GM21423 (cell line): Measurements from ENCODE around the gene ATF1.
A peak's percentile ranks its signal among the peaks of the same experiment; 100 is the strongest.

Source experiments
- ATAC-seq: cut with Tn5 transposase; IDR thresholded peaks from one replicate; pipeline ENCODE4 v1.9.1; 2021; ENCODE audit warnings: mild to moderate bottlenecking, moderate library complexity; ENCODE audit not compliant: unreplicated experiment

Gene ATF1

DNA sequence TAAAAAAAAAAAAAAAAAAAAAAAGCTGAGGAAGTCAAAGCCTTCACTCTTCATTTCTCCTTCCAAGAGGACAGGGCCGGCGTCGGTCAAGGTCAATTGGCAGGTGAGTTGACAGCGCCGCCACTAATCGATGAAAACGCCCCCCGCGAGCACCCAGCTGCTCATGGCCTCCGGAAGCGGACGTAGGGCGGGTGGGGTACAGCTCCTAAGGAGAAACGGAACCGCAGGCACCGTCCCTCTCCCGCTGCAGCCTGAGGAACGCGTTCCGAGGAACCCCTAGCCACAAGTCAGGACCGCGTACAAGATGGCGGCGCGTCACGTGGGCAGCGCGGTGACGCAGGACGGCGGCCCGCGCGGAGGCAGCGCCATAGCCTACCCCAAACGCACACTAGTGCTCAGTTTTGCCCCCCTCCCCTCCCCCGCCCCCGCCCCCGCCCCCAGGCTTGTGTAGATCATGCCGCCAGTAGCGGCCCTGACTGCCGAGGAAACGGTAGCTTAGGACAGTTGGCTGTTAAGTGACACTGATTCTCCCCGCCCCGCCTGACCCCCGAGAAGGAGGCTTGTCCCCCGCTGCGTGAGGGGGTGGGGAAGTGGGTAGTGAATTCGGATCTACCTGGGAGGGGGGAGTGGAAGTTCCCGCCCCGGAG lies at the start of gene ATF1:
TSS of gene ATF1 (plus strand) at position 463 of the 647 bp plus-strand sequence. CDS start 16,045 bp downstream, outside the sequence.
- peak; percentile 79 for ATAC-seq

DNA sequence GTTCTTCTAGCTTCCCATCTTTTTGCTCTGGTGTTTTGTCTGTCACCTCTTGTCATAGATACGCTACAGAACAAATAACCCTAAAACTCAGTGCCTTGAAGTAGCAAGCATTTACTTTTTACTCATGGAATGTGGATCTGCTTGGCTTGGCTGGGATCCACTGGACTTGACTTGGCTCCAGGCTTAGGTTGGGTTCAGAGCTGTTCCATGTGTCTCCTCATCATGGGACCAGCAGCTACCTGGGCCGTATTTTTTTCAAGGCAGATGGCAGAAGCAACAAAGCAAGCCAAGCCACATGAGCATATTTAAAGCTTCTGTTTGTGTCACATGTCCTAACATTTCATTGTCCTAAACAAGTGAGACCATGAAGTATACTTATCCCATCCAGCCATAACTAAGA lies 48.7 kb upstream of the ATF1 start:
- no peak for ATAC-seq

DNA sequence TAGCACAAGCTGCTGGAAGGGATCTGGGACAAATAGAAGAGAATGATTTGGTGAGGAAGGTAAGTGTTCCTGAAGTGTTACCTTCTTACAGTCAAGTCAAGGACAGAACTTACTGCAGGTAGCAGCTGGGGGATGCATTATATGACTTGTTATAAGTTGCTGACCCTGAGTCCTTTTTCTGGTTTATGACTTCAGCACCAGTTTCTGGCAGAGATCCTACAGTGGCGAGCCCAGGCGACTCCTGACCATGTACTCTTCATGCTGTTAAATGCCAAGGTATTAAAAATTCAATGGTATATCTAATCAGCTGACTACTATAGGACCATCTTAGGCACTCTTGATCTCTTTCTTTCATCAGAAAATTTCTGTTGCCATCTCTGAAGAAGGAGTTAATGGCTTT lies 45.1 kb upstream of the ATF1 start:
- ATAC-seq, result no peak

DNA sequence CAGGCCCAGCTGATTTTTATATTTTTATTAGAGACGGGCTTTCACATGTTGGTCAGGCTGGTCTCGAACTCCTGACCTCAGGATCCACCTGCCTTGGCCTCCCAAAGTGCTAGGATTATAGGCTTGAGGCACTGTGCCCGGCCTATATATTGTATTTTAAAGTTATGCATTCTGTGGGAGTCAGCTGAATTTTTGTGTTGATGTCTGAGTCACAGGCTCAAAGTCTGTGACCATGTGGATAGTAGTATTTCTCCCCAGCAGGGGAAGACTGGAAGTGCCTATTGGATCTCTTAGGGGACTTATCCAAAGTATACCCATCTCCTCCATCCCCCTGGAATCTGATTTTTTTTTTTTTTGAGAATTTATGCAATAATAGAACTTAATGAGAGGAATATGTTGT lies 43.8 kb upstream of the ATF1 start:
- ATAC-seq, result no peak

DNA sequence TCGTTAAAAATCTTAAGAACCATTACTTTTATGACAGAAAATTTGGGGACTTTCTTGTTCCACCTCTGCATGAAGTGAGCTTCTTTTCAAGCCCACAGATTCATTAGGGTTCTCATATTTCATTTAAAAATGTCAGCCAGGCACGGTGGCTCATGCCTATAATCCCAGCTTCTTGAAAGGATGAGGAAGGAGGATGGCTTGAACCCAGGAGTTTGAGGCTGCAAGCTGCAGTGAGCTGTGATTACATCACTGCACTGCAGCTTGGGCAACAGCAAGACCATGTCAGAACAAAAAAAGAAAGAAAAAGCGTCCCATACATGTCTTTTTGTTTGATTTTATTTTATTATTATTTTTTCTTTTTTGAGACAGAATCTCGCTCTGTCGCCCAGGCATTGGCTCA lies 43.4 kb upstream of the ATF1 start:
- no peak for ATAC-seq

DNA sequence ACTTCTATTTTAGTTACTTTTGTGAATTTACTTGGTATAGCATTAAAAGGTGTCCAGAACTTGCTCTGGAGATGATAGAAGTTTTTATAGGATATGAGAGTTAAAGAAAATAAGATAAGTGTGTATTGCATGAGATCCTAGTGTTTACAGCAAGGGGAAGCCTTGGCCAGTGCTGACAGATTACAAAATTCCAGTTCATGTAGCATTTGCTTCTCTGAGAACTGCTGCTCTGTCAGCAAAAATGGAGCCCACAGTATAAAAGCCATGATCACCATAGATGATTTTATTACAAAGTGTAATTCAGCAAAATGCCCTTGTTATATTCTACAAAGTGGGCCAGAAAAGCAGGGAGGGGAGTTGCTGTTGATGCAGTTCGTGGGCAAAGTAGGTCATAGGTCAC lies 40.0 kb upstream of the ATF1 start:
- ATAC-seq, result no peak

DNA sequence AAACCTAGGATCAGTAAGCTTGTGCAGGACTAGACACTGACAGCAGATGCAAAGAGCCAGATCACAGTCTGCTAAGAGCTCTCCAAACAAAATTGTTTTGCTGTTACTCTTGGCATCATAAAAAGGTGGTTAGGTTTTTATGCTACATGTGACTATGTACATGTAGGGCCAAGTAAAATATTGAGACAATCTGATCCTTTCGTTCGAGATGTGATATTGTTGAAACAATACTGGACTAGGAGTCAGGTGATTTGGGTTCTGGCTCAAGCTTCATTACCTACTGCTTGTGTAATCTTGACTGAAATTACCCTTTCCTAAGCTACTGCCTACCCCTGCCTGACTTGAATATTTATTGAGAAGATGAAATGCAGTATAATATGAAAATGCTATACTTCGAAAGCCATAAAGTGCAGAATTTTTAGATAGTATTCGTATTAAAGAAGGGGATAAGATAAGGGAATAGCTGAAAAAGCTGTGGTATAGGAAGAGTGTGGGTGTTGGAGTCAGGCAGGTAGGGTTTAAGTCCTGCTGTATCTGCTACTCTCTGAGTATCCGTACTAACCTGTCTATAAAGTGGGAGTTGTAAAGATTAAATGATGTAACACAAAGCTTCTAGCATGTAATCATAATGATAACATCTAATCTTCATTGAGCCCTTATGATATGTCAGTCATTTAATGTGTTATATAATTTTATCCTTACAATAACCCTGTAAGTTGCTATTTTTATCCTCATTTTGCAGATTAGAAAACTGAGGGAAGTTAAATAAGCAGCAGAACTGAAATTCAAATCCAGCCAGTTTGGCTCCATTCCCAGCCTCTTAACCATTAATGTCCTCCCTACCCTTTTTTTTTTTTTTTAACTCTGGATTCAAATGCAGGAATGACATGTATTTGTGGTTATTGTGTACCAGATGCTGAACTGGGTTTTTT lies 38.6 kb upstream of the ATF1 start:
- ATAC-seq, result no peak

DNA sequence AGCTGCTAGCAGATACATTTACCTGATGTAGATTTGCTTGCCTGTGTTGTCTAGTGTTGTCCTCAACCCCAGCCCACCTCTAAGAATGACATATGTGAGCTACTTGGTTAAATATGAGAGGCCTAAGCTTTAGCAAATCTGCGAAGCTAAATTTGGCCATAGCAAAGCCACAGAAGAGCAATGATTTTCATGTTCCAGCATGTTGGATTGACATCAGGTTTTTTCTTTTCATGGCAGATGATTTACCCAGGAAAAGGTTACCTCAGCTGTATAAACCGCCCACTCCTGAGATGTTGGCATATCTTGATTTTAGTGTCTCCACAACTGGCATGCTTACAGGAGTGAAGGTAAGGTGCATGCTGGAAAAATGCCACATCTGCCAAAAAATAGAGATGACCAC lies 36.4 kb upstream of the ATF1 start:
- no peak for ATAC-seq

DNA sequence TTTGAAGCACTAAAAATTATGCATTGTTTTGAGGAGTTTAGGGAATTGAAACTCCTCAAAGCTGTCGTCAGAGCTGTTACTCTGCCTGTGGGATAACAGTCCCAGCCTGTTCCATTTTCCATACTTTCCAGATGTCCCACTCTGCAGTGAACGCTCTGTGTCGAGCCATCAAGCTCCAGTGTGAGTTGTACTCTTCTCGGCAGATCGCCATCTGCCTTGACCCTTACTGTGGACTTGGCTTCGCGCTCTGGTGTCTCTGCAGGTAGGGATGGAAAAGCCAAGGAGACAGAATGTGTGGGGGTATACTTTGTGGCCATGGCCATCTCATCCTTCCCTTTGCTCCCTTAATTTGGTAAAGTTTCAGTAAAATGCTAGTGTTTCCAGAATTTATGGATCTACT lies 35.5 kb upstream of the ATF1 start:
- no peak for ATAC-seq

DNA sequence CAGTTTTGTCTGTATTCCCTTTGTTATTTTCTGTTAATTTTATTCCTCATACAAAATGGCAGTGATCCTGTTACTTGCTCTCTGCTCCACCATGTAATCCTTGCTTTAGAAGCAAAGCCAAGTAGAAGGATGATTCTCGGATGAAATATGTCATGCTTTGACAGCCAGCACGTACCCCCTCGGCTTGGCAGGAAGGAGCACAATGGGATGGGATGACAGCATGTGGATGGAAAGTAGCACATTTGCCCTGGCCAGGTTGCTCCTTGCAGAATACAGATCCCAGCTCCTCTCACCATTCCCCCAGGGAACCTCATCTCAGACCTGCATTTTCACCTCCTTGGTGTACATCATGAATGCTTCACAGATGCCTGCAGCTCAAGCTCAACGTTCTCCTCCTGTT lies 35.1 kb upstream of the ATF1 start:
- no peak for ATAC-seq

DNA sequence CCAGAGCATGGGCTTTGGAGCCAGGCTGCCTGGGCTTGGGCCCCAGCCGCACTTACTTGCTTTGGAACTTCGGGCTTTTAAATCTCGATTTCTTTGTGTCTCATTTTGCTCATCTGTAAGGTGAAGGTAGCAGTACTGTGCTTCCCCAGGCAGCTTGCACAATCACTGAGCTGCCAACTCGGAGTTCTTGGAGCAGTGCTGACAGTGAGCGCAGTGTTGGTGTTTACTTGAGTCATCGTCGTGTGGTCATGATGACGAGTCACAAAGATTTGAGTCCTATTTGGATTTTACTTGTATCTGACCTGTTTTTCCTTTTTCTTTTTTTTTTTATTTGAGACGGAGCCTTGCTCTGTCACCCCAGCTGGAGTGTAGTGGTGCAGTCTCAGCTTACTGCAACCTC lies 31.3 kb upstream of the ATF1 start:
- ATAC-seq, result no peak

DNA sequence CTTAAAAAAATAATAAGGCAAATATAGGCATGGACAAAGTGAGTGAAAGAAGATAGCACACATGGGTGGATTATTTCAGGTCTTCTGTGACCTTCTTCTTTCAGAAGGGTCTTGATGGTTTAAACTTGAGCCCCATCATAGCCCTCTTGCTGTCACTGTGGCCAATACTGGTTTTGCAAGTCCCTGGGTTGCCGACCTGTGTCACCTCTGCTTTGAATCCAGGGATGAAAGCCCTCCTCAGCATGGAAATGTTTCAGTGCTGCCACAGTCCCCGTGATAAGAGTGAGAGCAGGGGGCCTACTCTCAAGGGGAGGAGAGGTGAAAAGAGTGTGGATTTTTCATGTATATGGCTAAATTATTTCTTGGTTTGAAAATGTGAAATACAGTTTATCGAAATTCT lies 30.2 kb upstream of the ATF1 start:
- no peak for ATAC-seq

DNA sequence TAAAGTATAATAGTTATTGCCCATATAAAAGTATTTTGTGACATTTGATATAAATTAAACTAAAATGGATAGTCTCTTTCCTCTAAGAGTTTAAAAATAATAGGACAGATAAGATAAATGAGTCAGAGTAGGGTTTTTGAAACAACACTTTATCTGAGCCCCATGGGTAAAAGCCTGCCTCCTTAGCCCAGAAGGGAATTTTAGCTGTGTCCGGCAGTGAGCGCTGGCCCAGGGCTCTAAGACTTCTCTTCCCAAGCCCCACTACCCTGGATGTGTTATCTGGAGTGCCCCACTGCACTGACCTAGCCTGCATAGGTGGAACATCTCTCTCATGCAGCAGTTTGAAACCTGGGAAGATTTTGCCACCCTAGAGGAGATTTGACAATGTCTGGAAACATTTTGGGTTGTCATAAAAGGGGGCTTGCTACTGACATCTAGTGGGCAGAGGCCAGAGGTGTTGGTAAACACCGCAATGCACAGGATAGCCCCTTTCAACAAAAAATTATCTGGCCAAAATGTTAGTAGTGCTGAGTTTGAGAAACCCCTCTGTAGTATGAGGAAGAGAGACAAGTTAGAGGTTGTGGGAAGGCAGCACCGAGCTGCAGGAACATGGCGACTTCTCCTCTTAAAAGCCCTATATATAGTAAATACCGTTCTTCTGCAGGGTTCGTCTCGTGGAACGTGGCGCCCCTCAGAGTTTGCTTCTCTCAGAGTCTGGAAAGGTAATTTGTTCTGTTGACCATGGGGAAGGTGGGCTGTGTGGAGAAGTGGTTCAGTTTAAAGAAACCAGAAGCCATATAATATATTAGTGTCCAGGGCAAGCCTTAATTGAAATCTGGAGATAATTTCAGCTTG lies 29.3 kb upstream of the ATF1 start:
- ATAC-seq, result no peak

DNA sequence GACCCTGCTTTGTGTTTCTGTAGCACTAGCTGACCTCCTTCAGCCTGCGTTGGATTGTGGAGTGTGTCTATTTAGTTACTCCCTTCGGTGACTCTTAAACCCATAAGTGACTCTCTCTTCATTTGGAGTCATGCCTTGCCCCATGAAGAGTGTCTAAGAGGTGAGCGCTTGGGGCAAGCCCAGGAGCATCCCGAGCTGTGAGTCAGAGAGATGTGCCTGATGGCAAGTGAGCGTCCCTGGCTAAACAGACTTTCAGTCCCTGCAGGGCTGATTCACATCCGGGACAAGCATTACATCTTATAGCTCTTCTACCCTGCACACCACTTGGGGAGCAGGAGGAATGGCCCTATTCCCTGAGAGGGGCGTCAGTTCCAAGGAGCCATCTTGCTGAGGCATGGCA lies 24.3 kb upstream of the ATF1 start:
- no peak for ATAC-seq

DNA sequence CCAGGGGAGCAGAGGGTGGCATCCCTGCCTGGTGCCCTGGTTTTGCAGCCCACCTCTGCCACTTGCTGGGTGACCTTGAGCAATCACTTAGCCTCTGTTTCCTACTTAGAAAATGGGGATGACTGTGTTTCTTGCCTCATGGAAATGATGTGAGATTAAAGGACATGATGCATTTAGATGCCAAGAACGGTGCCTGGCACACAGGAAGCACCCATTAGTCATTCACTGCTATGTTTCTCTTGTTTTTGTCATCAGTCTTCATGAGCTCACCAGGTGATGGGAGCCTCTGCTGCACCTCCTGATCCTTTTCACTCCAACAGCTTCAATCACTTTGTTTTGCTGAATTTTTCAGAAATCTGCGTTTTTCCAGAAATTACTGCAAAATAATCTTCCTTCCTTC lies 23.6 kb upstream of the ATF1 start:
- ATAC-seq, result no peak

DNA sequence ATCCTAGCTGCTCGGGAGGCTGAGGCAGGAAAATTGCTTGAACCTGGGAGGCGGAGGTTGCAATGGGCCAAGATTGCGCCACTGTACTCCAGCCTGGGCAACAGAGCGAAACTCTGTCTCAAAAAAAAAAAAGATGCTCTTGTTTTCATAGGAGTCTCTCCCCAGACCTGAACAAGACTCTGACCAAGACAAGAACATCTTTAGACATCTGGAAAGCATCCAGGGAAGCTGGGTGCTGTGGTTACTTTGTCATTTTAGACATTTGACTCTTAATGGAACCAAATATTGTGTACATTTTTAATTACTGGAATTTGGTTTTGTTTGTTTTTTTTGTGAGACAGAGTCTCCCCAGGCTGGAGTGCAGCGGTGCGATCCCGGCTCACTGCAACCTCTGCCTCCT lies 21.1 kb upstream of the ATF1 start:
- ATAC-seq, result no peak

DNA sequence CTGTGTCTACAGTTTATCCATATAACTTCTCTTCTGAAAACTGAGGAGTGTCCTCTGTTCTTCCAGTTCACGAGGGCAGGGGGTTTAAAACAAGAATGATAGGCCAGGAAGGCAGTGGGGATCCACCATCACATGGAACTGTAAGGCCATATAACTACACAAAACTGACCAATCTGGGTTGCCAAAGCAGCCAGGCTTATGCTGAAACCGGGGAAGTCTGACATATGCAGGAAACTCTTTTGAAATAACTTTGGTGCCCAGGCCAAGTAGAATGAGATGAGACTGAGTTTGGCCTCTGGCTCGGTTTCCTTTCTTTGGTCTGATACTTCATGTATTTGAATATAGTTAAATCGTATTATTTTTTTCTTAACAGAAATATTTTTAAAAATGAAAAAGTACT lies 18.0 kb upstream of the ATF1 start:
- no peak for ATAC-seq

DNA sequence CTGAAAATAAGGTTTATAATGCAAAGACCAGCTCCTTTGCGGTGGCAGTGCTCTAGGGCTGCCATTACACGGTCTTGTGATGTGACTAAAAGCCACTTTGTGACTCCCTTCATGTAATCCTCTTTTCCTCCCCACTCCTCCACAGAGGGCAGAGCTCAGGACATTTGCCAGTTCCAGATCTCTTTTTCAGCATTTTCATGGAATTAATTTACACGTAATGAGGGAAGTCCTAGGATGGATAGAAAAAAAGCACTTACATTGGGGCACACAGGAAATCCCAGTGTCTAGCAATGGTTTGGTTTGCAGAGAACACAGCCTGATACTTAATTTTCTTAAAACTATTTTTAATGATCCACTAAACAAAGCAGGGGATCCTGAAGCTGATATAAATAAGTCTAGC lies 17.5 kb upstream of the ATF1 start:
- ATAC-seq, result no peak

DNA sequence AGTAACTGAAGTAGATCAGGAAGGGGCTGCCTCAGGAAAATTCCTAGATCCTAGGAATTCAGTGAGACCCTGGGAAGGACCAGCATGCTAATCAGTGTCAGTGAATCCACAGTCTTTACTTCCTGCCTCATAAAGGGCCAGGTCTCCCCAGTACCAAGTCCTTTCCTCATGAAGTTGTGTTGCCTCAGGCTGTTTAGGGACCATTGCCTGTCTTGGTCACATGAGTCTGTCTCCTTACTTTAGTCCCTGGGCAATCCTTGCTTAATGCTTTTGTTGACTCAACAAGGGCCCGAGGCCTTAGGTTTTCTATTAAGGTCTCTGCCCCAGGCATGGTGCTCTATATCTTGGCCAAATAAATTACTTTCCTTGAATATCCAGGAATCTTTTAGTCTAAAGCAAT lies 16.1 kb upstream of the ATF1 start:
- ATAC-seq, result no peak

DNA sequence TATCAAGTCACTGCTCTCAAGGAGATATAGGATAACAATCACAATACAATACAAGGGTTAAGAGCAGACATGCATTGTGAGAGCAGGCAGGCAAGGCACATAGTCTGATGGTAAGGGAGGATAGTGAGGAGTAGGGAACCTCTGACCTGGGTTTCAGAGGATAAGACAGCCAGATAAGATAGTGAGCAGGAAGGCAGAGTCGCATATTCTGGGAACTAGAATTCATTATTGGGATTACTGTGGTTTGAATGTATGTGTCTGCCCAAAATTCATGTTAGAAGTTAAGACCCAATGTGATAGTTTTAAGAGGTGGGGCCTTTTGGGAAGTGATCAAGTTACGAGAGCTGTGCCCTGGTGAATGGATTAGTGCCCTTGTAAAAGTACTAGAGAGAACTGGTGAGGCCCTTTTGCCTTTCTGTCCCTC lies 14.4 kb upstream of the ATF1 start:
- no peak for ATAC-seq

DNA sequence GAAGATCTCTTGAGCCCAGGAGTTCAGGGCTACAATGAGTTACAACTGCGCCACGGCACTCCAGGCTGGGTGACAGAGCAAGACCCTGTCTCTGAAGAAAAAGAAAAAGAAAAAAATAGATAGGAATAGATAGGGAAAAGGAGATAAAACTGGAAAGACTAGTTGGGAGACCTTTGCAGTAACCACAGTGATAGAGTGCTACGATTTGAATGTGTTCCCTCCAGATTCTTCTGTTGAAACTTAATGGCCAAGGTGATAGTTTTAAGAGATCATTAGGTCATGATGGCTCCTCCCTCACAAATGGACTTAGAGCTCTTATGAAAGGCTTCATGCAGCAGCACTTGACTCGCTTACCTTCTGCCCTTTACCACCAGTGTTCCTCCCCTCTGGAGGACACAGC lies 13.5 kb upstream of the ATF1 start:
- no peak for ATAC-seq
